ENCODE measurements around the gene SEC14L5.
"Not testable (repeated sequence)": the region's sequence is repeated elsewhere in the genome, so short reads cannot be mapped to it uniquely, and the experiment has no call there.

Gene SEC14L5

DNA sequence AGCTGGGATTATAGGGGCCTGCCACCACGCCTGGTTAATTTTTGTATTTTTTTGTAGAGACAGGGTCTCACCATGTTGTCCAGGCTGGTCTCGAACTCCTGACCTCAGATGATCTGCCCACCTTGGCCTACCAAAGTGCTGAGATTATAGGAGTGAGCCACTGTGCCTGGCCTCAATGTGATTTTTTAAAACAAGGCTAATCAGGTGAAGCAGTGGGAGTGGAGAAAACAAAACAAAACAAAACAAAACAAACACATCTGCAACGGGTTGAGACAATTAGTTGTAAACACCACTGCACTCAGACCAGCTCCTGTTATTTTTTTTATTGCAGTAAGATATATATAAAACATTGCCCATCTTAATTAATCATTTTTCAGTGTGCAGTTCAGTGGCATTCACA is 6.5 kb upstream of the SEC14L5 start:
- DNase-seq (ENCODE audit: low read depth) = not testable (repeated sequence)

DNA sequence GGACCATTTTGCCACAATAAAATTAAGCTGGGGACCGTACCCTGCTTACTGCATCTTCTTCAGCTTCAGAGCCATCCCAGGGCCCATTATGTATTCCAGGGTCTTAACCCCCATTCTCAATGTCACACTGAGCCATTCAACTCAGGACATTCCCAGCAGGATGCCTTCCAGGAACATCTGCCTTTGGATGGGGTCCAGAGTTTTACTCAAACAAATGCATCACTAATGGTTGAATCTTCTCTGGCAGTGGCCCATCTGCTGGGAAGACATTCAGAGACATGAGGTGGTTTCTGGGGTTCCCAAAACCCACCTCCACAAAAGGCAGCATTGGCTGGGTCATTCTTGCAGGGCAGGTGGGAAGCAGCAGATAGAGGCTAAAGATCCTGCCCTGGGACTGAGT is 3.4 kb upstream of the SEC14L5 start:
- no peak for DNase-seq (ENCODE audit: low read depth)

DNA sequence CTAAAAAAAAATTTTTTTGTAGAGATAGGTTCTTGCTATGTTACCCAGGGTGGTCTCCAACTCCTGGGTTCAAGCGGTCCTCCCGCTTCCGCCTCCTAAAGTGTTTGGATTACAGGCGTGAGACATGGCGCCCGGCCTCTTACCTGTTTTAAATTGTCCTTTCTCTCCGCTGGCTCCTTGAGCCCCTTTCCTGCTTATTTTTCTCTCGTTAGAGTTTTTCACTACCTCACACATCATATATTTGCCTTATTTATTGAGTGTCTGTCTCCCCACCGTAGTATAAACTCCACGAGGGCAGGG is 760 bp upstream of the SEC14L5 start:
- DNase-seq (ENCODE audit: low read depth) = no peak

DNA sequence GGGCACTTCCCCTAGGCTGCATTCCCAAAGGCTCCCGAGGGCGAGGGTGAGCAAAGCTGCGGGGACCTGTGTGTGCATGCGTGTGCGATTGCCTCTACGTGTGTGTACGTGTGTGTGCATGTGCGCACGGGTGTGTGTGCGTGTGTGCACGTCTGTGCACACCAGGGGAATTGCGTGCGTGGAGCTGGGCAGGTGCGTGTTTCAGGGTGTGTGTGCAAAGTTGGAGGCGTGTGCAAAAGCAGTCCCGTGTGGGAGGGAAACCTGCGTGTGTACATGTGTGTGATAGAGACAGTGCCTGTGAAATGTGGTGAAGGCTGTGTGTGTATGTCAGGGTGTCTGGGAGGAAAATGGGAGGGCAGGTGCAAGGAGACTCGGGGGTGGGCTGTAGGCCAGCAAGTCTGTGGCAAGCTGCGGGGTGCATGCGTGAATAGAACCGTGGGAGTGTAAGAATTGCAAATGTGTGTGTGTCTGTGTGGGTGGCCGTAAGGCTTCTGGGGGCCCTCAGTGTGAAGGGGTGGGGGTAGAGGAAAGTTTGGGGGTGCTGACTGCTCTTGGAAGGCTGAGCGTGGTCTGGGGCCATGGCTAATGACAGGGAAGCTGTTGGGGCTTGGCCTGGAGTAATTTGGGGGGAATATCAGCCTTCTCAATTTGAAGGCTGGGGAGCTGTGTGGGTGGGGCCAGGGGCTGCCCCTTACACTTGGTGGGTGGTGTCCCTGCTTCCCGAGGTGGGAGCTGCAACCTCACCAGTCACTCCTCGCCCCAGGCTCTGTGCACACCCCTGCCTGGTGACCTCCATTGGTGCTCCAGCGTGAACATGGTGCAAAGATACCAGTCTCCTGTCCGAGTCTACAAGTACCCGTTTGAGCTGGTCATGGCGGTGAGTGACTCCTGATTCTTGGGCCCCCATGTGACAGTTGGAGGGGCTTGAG is 644 bp downstream of the SEC14L5 start:
- no peak for DNase-seq (ENCODE audit: low read depth)

DNA sequence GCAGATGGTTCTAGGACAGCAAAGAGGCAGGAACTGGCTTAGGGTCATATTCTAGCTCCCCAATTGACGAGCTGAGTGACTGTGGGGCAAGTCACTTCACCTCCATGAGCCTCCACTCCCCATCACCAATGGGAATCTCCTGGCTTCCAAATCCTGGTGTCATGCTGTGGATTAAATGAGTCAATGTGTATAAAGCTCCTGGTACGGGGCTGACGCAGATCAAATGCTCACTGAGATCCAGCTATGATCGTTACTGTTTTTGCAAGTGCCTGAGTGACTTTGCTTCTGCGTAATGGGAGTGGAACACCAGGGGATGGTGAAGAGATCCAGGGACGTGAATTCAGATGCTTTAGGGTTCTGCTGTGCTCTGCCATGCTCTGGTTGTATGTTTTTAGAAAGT is 2.4 kb downstream of the SEC14L5 start:
- DNase-seq (ENCODE audit: low read depth) = no peak

DNA sequence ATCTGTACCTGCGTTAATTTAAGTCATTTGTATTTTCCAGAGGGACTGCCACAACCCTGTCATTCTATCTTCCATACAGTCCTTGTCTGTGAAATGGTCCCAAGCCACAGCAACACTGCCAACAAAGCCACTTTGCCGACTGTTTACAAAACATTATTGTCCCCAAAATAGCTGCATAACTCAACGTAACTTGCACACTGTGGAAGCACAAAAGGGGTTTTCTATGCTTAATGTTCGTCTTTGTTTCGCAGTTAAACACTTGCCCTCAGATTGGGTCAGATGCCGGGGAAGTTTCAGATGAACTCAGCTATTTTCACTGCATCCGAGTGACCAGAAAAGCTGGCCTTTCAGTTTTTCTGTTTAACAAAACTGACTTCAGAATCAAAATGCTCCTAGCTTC is 4.6 kb downstream of the SEC14L5 start:
- no peak for DNase-seq (ENCODE audit: low read depth)

DNA sequence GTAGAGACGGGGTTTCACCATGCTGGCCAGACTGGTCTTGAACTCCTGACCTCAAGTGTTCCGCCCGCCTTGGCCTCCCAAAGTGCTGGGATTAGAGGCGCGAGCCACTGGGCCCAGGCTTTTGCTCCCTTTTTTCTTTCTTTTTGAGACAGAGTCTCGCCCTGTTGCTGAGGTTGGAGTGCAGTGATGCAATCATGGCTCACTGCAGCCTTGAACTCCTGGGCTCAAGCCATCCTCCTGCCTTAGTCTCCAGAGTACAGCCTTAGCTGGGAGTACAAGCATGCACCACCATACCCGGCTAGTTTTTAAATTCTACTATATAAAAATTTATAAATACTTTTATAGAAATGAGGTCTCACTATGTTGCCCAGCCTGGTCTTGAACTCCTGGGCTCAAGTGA is 5.4 kb downstream of the SEC14L5 start:
- DNase-seq (ENCODE audit: low read depth) = not testable (repeated sequence)

DNA sequence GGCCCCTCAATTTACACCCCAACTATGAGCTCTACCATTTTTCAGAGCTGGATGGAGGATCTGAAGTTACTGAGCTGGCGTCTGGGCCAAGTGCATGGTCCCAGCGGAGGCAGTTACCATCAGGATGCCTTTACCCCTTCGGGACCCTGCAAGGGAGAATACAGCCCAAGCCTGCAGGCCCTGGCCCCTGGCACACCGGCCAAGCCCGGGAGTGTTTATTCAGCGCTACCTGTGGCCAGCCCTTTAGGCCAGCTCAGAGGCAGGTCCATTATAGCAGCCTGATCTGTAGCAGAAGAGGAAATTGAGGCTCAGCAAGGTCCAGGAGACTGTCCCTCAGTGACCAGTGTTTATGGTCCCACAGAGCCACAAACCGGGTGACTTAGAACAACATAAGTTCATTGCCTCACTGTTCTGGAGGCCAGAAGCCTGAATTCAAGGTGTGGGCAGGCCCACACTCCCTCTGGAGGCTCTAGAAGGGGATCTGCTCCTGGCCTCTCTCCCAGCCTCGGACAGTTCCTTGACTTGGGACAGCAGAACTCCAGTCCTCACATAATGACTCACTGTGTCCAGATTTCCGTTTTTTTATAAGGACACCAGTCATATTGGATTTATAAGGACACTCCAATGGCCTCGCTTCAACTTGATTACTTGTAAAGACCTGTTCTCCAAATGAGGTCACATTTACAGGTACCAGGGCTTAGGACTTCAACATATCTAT is 8.8 kb downstream of the SEC14L5 start:
- no peak for DNase-seq (ENCODE audit: low read depth)

DNA sequence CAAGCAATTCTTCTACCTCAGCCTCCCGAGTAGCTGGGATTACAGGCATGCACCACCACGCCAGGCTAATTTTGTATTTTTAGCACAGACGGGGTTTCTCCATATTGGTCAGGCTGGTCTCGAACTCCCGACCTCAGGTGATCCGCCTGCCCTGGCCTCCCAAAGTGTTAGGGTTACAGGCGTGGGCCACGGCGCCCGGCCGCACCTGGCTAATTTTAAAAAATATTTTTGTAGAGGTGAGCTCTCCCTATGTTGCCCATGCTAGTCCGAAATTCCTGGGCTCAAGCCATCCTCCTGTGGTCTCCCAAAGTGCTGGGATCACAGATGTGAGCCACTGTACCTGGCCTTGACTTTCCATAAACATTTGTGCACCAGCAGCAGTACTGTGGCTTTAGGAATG is 10.1 kb downstream of the SEC14L5 start:
- not testable (repeated sequence) for DNase-seq (ENCODE audit: low read depth)

DNA sequence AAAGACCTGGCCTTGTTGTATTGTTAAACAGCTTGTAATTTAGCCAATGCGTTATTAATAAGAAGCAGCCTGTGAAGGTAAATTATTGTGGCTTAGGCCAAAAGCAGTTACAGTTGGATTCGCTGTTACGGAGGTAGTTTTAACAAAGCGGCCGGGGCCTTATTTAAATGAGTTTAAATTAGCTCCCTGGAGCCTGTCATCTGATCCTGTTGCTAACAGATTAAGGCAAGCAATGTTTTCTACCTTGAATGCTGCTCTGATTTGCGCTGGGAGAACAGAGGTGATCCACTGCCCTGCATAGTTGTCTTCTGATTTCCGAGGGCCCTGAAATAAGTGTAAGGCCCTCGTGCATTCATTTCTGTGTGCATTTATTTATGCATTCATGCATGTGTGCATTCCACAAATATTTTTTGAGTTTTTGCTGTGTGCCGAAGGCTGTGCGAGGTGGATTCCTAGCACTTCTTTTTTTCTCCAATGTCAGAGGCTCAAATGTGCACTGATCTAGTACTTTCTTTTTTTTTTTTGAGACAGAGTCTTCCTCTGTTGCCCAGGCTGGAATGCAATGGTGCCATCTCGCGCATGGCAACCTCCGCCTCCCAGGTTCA is 10.9 kb downstream of the SEC14L5 start:
- DNase-seq (ENCODE audit: low read depth) = no peak

DNA sequence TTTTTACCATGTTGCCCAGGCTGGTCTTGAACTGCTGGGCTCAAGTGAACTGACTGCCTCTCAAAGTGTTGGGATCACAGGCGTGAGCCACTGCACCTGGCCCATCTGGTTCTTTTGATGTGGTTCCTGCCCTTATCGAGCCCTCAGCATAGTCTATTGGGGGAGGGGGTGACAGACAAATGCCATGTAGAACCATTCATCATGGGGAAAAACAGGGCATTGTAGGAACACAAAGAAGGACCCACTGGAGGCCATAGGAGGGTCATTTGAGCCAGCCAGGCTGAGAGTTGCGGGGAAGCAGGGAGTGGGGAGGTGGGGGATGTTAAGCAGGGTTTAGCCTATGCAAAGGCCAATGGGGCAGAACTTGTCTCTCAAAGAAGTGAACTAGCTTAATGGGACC is 11.9 kb downstream of the SEC14L5 start:
- no peak for DNase-seq (ENCODE audit: low read depth)

DNA sequence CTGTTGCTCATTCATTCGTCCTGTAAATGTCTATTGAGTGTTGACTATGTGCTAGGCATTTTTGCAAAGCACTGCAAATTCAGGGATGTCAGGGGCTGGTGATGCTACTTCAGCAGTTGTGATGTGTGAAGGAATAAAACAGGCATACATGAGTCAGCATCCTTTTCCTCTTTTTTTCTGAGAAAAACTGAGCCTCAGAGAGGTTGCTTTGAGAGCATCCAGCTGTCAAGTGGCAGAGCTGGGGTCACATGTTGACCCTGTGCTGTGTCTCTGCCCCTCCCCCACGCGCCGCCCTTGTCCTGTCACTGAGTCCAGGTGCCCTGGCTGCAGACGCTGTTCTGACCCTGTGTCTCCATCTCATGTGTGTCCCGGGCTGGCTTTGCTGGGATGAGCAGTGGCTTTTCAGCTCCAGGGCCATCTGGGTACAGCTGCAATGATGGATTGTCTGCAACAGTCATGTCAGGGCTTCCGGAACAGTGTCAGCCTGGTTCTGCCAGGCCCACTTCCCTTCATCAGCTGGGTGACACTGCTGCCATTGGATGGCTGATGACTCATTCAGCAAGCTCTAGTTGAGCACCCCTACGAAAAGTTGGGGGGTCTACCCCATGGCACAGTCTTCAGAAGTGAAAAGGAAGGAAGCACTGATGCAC is 14.9 kb downstream of the SEC14L5 start:
- DNase-seq (ENCODE audit: low read depth) = no peak

DNA sequence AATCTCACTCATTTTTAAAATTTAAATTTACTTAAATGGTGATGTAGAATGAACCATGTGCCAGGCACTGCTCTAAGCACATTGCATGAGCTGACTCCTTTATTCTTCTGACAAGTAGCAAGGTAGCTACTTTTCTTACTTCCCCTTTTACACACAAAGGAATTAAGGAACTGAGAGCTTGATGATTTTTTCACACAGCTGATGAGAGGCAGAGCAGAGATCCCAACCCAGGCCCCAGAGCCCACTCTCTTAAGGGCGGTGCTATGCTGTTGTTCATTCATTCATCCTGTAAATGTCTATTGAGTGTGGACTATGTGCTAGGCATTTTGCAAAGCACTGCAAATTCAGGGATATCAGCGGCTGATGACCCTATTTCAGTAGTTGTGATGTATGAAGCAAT is 17.9 kb downstream of the SEC14L5 start:
- DNase-seq (ENCODE audit: low read depth) = no peak

DNA sequence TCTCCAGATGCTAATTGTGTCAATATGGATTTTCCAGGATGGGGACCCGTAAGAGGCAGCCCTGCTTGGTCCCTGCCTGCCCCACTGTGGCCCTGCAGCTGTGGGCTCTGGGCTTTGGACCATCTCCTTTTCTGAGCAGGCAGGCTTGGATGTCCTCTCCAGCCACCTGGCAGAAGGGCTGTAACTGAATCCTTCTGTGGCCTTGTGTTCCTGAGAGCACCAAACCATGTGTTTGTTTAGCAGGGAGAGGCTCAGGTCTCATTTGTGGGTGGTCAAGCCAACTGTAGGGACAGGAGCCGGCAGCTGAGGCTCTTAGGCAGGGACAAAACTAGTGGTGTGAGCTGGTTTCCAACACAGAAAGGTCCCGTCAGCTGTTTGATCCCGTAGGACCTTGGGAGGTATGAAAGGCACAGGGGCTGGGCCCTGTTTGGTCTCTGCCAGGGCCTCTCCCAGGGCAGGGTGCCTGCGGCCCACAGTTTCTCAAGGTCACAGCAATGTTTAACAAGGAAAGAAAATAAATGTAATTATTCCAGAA is 18.5 kb downstream of the SEC14L5 start:
- no peak for DNase-seq (ENCODE audit: low read depth)

DNA sequence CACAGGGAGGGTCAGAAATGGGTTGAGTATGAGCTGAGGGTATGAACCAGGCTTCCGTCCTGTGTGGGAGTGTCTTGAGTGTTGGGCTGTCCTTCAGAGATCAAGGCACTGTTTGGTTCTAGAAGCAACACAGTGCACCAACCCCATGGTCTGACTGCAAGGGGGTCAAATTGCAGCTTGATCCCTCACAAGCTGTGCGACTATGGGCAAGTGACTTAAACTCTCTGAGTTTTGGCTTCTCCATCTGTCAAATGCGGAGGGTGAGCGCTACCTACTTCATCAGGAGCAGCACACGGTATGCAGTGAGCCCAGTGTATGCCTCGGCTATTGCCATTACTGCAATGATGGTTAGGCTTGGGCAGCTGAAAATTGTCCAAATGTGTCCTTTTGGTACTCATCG is 21.0 kb downstream of the SEC14L5 start:
- no peak for DNase-seq (ENCODE audit: low read depth)

DNA sequence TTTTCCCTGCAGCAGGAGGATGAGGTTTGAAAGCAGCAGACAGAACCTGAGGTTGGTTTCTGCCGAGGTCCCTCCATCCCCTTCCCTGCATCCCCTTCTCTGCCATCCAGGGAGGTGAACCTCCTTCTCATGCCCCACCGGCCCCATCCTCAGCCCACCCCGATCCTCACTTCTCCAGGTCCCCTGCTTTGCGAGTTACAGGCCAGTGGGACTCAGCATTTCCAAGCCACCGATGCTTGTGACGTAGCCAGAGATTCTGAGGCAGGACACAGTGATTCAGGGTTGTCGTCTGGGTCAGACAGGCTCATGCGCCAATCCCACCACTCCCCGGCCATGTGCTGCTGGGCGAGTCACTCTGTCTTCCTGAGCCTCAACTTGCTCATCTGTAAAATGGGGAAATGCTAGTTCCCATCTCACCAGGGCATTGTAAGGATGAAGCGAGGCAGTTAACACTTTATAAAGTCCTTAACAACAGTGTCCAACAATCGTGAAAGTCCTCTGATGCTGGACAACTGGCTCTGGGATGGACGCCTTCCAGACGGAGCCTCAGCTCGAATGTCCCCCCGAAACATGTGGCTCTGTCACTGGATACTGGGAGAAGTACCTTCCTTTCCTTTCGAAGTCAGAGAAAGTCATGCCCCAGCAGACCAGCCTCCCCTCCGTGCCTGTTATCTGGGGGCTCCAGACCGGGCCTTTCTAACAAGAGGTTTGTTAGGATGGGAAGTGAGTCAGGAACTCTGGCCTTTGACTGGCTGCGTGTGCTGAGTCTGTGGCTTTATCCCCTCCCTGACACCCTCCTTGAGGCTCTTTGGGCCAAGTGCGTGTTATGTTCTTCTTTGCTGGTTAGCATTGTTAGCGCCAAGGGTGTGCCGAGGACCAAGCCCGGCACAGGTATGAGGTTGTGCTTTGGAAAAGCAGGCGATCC is 21.9 kb downstream of the SEC14L5 start:
- DNase-seq (ENCODE audit: low read depth) = no peak

DNA sequence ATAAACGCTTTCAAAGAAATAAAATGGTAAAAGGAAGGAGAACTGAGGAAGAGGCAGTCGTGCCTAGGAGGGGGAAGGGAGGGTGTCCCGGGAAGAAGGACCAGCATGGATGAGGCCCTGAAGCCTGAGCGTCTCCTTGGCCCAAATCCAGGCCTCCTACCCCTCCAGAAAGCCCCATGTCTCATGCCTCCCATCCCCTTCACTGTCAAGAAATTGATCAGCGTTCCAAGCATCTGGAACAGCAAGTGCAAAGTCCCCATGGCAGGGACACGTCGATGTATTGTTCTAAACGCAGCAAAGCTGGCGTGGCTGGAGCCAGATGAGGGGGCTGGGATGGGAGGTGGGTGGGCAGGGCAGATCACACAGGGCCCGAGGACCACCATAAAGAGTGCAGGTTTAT is 22.6 kb downstream of the SEC14L5 start:
- no peak for DNase-seq (ENCODE audit: low read depth)

DNA sequence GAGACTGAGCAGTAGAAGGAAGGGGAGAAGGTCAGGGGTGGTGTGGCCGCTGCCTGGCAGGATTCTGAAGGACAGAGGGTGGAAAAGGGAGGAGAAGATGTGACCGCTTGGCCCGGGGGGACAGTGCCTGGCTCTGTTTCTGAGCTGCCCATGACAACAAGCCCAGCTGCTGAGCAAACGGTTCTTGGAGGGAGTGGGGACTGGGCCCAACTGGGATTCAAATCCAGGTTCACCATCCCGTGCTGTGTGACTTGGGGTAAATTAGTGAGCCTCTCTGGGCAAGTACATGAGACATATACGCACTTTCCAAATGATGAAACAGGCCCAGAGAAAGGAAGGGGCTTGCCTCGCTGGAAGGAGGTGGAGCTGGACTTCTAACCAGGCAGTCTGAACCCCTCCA is 23.3 kb downstream of the SEC14L5 start:
- DNase-seq (ENCODE audit: low read depth) = no peak

DNA sequence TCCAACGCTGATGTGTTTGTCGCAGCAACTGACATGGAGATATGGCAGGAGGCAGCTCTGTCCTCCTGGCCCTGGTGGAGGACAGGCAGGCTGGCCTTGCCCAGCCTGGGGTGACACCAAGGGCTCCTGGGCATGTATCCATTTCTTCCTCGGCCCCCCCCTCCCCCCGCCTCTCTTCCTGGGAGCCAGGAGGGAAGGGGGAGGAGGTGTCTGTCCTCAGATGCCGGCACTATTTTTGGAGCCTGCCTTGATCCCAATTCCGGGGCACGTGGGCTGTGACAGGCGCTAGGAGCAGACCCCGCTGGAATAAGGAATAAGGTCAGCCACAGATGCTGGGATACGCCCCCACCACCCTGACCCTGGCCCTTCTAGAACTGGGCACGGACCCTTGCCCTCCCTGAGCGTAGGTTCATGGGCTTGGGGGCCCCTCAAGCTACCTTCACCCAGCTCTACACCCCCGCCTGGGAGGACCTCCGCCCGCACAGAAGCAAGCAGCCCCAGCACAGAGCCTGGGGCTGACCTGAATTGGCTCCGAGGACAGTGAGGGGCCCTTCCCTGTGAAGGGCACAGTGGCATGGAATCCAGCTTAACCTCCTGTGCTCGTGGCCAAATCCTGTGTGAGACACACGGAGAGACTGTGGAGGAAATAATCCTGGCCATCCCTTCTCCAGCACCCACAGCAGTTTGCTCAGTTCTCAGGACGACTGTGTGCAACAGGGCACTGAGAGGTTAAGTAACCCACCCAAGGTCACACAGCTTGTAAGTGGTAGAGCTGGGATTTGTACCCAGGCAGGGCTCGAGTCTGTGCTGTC is 24.1 kb downstream of the SEC14L5 start:
- no peak for DNase-seq (ENCODE audit: low read depth)

DNA sequence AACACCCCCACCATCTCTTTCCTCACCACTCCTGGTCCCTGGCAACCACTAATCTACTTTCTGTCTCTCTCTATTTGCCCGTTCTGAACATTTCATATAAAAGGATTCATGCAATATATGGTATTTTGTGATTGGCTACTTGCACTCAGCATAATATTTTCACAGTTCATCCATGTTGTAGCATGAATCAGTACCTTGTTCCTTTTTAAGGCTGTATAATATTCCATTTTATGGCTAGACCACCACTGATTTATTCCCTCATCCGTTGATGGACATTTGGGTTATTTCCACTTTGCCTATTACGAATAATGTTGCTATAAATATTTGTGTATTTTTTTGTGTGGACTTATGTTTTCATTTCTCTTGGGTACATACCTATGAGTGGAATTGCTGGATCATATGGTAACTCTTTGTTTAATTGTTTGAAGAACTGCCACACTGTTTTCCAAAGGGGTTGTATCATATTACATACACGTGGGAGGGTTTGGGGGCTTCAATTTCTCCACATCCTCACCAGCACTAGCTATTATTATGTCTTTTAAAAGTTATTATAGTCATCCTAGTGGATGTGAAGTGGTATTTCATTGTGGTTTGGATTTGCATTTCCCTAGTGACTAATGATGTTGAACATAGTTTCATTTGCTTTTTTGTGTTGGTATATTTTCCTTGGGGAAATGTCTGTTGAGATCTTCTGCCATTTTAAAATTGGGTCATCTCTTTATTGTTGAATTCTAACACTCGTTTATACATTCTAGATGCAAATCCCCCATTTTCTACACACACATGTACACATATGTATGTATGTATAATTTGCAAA is 26.3 kb downstream of the SEC14L5 start:
- DNase-seq (ENCODE audit: low read depth) = no peak
